Gastrocnemius medialis (tissue), 4 donors: ENCODE results near the gene PARD3B.

Source experiments
- CTCF ChIP-seq, 5 experiments: fragments of 450-650 bp in 3 of 5; fragments of 200-600 bp in 2 of 5; sonication (generic) in 2 of 5; IDR thresholded peaks in 4 of 5; conservative IDR thresholded peaks in 1 of 5; 1 replicate in 4 of 5; 2 replicates in 1 of 5; pipeline ENCODE4 v1.5.1; 2016 to 2019; ENCODE audit warnings: antibody characterized with exemption in 5 of 5, mild to moderate bottlenecking in 3 of 5, moderate library complexity in 3 of 5
- POLR2A ChIP-seq, 2 donors: fragments of 450-650 bp; IDR thresholded peaks; one replicate each; pipeline ENCODE4 v1.6.1; 2017; ENCODE audit warnings: antibody characterized with exemption in 2 of 2, mild to moderate bottlenecking in 2 of 2, moderate library complexity in 2 of 2

DNA sequence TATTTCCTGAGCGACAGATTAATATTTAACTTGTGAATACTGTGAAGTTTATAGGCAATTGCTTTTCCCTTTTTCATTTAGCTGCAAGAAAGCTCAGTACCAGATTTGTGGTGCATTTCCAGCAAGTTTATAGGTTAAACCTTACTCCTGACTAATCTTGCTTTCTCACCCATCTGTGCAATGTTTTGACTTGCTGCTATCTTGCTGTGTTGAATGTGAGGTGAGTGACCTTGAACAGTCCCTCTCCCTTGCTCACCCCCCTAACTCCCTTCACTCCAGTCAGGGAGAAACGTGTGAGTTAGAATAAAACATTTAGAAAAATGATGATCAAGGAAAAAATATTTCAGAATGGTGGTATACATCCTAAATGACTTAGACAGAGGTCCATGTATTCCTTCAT lies 39.8 kb upstream of the PARD3B start:
- no peak for TF ChIP-seq CTCF (IDR thresholded peaks at IDR 0.05 in 4 of 5, conservative IDR thresholded peaks at IDR 0.05 in 1 of 5)
- no peak for TF ChIP-seq POLR2A (IDR thresholded peaks at IDR 0.05)
